ENCODE results near the gene MPND. TPM values are rescaled to one million over a fixed set of nuclear protein-coding genes. Genes with fewer than 3 reads are reported as not detected.

MPND gene, protein sequence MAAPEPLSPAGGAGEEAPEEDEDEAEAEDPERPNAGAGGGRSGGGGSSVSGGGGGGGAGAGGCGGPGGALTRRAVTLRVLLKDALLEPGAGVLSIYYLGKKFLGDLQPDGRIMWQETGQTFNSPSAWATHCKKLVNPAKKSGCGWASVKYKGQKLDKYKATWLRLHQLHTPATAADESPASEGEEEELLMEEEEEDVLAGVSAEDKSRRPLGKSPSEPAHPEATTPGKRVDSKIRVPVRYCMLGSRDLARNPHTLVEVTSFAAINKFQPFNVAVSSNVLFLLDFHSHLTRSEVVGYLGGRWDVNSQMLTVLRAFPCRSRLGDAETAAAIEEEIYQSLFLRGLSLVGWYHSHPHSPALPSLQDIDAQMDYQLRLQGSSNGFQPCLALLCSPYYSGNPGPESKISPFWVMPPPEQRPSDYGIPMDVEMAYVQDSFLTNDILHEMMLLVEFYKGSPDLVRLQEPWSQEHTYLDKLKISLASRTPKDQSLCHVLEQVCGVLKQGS
- 16.6 TPM for total RNA-seq

DNA sequence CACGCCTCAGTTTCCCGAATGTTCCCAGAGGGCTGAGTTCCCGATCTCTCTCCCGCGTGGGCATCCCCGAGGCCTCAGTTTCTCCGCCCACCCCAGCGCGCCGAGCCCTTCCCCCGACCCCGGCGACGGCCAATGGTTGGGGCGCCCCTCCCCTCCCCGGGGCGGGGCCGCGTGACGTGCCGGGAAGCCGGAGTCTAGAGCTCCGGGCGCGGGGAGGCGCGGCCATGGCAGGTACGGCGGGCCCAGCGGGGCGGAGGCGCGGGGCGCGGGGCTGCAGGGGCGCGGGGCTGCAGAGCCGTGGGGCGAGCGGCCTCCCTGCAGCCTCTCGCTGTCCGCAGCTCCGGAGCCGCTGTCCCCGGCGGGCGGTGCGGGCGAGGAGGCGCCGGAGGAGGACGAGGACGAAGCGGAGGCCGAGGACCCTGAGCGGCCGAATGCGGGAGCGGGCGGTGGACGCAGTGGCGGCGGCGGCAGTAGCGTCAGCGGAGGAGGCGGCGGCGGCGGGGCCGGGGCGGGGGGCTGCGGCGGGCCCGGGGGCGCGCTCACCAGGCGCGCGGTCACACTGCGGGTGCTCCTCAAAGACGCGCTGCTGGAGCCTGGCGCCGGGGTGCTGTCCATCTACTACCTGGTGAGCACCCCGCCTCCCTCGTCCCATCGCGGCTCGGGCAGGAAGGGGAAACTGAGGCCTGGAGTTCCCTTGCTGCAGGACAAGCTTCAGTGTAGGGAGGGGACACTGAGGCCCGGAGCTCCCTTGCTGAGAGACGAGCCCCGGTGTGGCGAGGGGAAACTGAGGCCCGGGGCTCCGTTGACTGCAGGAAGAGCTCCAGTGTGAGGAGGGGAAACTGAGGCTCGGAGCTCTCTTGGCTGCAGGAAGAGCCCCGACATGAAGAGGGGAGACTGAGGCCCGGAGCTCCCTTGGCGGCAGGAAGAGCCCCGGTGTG, at the start of gene MPND:
Gene MPND (plus strand): TSS at position 193 of the 938 bp plus-strand sequence. CDS start 32 bp downstream, at position 225.

DNA sequence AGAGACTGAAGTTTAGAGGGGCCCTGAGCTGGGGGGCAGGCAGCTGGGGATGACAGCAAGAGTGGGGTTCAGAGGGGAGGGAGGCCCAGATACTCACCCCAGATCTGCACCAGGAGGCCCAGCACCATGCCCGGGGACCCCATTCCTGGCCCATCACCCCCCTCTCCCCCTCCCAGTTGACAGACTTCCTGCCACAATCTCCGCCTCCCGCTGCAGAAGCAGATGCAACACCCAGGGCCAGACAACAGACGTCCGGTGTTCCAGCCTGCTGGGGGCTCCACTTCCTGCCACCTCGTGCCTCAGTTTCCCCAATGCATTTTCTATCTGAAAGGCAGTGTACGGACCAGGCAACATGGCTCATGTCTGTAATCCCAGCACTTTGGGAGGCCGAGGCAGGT, 41.1 kb upstream of the MPND start, which contains the start of gene TMIGD2:
Gene TMIGD2 (minus strand): TSS at position 147 of the 398 bp plus-strand sequence. CDS start 4 bp downstream, at position 143.

DNA sequence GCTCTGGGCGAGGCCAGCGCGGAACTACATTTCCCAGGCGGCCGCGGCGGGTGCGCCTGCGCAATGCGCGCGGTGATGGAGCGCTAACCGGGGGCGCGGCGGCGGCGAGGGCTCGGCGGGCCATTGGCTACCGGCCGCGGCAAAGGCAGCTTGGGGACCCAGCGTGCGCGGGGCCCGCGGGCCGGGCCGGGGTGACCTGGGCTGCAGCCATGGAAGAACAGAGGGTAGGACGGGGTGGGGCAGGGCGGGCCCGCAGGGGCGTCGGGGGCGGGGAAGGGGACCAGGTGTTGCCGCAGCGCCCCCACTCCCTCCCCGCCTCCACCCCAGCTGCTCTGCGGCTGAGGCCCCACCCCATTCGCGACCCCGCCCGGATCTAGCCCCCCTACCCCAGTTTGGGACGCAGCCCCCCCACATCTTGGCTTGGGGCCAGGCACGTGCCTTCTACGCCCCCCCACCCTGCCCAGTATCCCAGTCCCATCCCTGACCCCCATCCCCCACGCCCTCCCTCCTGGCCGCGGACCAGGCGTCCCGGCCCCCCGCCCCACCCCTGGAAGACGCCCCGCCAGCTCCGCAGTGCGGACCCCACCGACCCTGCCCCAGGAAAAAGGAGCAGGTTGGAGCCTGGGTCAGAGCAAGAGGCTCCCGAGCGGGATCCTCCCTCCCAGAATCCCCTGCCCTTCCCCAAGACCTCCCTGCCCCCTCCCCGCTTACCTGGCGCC, 38.7 kb upstream of the MPND start, which contains the start of gene FSD1:
Gene FSD1 (plus strand): TSS at position 61 of the 719 bp plus-strand sequence. CDS start 149 bp downstream, at position 210.

DNA sequence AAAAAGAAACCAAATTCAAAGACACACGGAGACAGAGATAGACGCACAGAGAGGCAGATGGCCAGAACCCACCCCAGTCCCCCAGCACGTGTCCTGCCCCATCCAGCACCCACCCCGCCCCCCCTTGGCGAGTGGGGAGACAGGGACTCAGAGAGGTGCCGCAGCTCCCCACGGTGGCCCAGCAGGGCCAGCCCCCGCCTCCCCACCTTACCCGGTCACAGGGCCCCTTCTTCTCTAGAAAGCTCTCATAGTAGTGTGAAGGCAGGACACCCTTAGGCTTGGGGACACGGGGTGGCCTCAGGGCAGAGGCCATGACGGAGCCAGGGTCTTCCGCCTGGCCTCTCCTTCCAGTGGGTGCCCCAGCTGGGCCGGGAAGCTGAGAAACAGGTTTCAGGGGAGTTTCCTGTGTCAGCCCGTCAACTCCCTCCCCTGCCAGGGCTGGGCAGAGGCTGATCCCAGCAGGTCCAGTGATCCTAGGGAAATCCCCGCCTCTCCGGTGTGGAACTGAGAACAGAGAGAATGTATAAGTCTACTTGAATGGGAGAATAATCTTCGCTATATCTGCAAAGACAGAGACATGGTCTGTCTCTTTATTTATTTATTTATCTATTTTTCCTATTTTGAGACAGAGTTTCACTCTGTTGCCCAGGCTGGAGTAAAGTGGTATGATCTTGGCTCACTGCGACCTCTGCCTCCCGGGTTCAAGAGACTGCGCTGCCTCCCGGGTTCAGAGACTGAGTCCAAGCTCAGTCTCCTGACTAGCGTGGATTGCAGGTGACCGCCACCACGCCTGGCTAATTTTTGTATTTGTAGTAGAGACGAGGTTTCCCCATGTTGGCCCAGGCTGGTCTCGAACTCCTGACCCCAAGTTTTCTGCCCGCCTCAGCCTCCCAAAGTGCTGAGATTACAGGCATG, 4.7 kb upstream of the MPND start, which contains the start of gene STAP2:
Gene STAP2 (minus strand): TSS at position 387 of the 915 bp plus-strand sequence. CDS start 74 bp downstream, at position 313.

DNA sequence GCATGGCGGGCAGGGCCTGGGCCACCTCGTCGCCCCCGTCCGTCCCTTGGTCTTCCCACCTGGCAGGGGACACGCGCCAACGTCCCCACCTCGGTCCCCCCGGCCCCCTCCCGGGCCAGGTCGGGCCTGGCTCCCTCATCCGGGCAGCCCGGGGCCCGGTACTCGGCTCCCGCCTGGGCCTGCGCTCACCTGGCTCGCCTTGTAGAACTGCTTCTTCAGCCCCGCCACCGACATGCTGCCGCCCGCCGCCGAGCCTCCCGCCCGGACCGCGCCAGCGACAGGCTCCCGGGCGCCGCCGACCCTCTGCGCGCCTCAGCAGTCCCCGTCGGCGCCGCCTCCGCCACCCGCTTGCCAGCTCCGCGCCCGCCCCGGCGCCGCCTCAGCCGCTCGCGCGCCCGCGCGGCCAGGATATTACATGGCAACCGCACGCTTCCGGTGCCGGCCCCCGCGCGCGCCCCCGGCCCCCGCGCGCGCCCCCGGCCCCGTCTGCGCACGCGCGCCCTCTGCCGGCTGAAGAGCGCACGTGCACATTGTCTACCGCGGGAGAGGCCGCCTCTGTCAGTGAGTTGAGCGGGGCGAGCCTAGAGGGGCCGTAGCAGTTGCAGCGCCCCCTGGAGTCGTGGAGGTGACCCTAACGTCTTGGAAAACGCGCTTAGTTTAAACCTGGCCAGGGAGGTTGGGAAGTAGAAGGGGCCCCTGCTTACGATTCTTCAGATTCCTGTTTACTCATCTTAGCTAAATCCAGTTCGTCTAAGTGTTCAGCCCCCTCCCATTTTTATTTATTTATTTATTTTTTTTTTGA, 57.0 kb downstream of the MPND start, which contains the start of gene SH3GL1:
Gene SH3GL1 (minus strand): TSS at position 413 of the 802 bp plus-strand sequence. CDS start 179 bp downstream, at position 234.

DNA sequence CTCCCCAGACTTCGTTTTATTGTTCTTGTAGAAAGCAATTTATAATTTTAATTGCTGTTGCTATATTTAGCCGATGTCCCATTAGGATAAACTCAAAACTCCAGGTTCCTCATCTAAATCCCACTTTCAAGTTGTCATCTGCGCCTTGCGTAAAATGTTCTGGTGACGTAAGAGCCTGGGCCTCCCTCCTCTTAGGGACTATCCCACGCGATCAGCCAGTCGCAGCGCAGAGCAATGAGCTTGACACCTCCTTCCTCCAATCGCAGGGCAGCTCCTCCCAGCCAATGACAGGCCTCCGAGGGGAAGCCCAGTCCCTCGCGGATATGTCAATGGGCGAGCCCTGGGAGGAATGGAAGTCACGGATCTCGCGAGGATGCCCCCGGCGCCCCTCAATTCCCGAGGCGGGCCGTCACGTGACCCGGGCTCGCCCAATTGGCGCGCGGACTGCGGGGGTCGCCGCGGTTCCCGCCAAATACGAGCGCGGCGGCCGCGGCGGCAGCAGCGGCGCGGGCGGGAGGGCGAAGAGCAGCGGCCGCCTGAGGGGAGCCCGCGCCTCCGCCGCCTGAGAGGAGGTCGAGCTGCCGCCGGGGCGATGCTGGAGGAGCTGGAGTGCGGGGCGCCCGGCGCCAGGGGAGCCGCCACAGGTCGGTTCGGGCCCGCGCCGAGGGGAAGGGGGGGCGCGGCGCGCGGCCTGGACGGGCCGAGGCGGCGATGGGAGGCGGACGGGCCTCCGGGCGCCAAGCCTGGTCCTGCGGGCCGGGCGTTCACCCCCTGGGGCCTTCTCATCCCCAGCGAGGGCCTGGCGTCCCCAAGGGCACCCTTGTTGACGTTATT, 59.0 kb downstream of the MPND start, which contains the start of gene CHAF1A:
Gene CHAF1A (plus strand): TSS at position 470 of the 834 bp plus-strand sequence. CDS start 123 bp downstream, at position 593.

Other genes with a start within 250 kb of the MPND start
- gene MAP2K2, start 219.4 kb upstream of the MPND start, total RNA-seq, result 65.1 TPM
- gene CREB3L3, start 189.9 kb upstream of the MPND start, total RNA-seq, result not detected
- 13.1 TPM for gene SIRT6, start 161.0 kb upstream of the MPND start, total RNA-seq
- 14.7 TPM for gene ANKRD24, start 160.9 kb upstream of the MPND start, total RNA-seq
- not detected for gene EBI3, start 114.0 kb upstream of the MPND start, total RNA-seq
- 19.1 TPM for gene YJU2, start 96.5 kb upstream of the MPND start, total RNA-seq
- gene SHD, start 64.3 kb upstream of the MPND start, total RNA-seq, result 2.5 TPM
- 0.31 TPM for gene TMIGD2, start 41.2 kb upstream of the MPND start, total RNA-seq
- gene FSD1, start 39.0 kb upstream of the MPND start, total RNA-seq, result 53.2 TPM
- 1.3 TPM for gene STAP2, start 4.7 kb upstream of the MPND start, total RNA-seq
- 22.8 TPM for gene SH3GL1, start 57.0 kb downstream of the MPND start, total RNA-seq
- 8.5 TPM for gene CHAF1A, start 59.1 kb downstream of the MPND start, total RNA-seq
- gene UBXN6, start 114.2 kb downstream of the MPND start, total RNA-seq, result 52.6 TPM
- gene HDGFL2, start 128.7 kb downstream of the MPND start, total RNA-seq, result 44.1 TPM
- gene PLIN4, start 174.9 kb downstream of the MPND start, total RNA-seq, result 0.63 TPM
- gene PLIN5, start 191.7 kb downstream of the MPND start, total RNA-seq, result 3.8 TPM
- gene LRG1, start 196.5 kb downstream of the MPND start, total RNA-seq, result 0.63 TPM
- 36.9 TPM for gene SEMA6B, start 216.1 kb downstream of the MPND start, total RNA-seq